NCI-H345 (cell line): ENCODE measurements around the gene KRT74.

Source experiments
- DNase-seq: peaks from one replicate; lab custom pipeline; 2025; lab: John Stamatoyannopoulos, UW

The KRT74 gene

DNA sequence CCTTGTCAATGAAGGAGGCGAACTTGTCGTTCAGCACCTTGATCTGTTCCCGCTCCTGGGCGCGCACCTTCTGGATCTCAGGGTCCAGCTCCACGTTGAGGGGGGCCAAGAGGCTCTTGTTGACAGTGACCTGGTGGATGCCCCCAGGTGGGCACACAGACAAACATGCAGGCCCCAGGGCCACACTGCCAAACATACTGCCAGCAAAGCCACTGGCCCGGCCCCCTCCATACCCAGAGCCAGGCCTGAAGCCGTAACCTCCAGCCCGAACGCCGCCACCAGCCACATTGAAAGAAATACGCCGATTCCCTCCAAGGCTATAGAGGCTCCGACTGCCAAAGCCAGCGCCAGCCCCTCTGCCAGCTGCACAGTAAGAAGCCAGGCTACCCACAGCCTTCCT is 337 bp downstream of the KRT74 start:
- no peak for DNase-seq

GRCh38 chr12:52570511-52570910 is 3.1 kb downstream of the KRT74 start:
- DNase-seq, result no peak

- no peak for DNase-seq
Observed at GRCh38 chr12:52568111-52568510, 5.5 kb downstream of the KRT74 start.

GRCh38 chr12:52566847-52567291 is 6.8 kb downstream of the KRT74 start:
- no peak for DNase-seq

GRCh38 chr12:52564582-52564981 is 9.1 kb downstream of the KRT74 start:
- DNase-seq, result no peak

GRCh38 chr12:52561880-52562449 is 11.7 kb downstream of the KRT74 start:
- DNase-seq, result no peak

DNA sequence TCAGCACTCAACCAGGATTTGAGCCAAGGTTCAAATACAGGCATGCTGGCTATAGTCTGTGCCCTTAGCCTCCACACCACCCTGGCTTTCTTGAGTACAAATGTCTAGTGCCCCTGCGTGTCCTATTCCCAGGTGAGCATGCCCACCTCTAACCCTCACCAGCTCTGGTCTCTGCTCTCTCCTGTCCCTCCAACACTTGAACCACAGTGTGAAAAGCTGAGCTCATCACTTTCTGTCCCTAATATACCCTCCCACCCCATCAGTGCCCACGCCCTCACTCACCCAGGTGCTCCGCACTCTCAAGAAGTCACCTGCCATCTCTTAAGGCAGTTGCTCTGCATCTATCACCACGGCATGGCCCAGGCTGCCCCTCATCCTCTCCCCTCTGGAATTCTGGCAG is 13.7 kb downstream of the KRT74 start:
- DNase-seq, result no peak

- no peak for DNase-seq
Observed at GRCh38 chr12:52558781-52559445, 14.7 kb downstream of the KRT74 start.

GRCh38 chr12:52557476-52557875 is 16.2 kb downstream of the KRT74 start:
- DNase-seq, result no peak

DNA sequence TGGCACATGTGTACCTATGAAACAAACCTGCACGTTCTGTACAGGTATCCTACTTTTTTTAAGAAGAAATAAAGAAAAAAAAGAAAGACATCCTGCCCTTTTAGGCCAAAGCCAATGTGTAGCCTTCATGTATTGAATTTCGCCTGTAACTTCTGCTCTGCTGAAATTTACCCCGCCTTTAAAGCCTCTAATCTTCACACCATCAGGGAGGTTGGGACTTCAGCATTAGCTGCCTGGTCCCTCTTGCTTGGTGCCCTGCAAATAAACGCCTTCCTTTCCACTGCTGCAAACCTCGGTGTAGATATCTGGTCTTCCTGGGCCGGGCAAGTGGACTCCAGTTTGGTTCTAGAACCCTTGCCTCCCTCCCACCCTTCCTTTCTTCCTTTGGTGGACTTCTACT is 18.1 kb downstream of the KRT74 start:
- DNase-seq, result no peak

- no peak for DNase-seq
Observed at GRCh38 chr12:52552681-52553195, 20.9 kb downstream of the KRT74 start, which contains the start of gene KRT71. Gene KRT71, minus strand, starts transcription at chr12:52553145. Its CDS starts 68 bp downstream, at chr12:52553077.

- no peak for DNase-seq
Observed at GRCh38 chr12:52552055-52552454, 21.6 kb downstream of the KRT74 start.

GRCh38 chr12:52551216-52551865 is 22.3 kb downstream of the KRT74 start:
- DNase-seq, result no peak

DNA sequence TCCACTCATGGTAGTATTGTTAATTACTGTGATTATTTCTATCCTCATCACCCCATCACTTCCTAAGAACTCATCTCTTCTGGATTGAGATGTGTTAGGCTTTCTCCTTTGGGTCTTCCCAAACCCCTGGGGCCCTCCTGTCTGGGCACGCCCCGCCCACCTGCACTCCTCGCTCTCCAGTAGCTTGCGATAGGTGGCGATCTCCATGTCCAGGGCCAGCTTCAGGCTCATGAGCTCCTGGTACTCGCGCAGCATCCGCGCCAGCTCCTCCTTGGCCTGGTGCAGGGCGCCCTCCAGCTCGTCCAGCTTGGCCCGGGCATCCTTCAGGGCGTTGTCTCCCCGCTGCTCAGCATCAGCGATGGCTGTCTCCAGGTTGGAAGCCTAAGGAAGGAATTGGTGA is 27.5 kb downstream of the KRT74 start:
- DNase-seq, result no peak

GRCh38 chr12:52543985-52544883 is 29.4 kb downstream of the KRT74 start:
- no peak for DNase-seq

GRCh38 chr12:52542785-52543318 is 30.8 kb downstream of the KRT74 start:
- DNase-seq, result no peak

DNA sequence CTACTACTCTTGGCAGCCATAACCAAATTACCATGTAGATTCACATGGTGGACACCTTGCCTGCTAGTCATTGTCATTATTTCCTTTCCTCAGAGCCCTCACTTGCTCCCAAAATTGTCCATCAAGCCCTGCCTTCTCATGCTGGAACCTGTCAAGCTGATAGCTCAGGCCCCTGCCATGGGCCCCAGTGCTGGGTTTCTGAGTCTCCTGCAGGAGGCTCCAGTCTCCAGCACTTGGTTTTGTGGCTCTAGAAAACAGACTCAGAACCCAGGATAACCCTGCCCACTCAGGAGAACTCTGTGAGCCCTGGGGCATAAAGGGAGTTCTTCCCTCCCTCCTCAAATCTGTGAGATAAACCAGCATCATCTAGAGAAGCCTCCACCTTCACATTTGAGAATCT is 31.5 kb downstream of the KRT74 start:
- DNase-seq, result no peak

- no peak for DNase-seq
Observed at GRCh38 chr12:52541709-52542108, 31.9 kb downstream of the KRT74 start.

GRCh38 chr12:52540531-52540930 is 33.1 kb downstream of the KRT74 start:
- DNase-seq, result no peak

GRCh38 chr12:52539821-52540173 is 33.8 kb downstream of the KRT74 start:
- DNase-seq, result no peak

GRCh38 chr12:52539083-52539820 is 34.4 kb downstream of the KRT74 start:
- peak; percentile 78 for DNase-seq
